HG03060 (cell line): ENCODE results near the gene NAGLU.
"Not testable (repeated sequence)": the region's sequence is repeated elsewhere in the genome, so short reads cannot be mapped to it uniquely, and the experiment has no call there.

ENCODE experiments used
- ATAC-seq: cut with Tn5 transposase; IDR thresholded peaks from one replicate; pipeline ENCODE4 v1.9.1; 2021; ENCODE audit warnings: low read depth, moderate number of reproducible peaks; ENCODE audit not compliant: unreplicated experiment

Gene NAGLU

DNA sequence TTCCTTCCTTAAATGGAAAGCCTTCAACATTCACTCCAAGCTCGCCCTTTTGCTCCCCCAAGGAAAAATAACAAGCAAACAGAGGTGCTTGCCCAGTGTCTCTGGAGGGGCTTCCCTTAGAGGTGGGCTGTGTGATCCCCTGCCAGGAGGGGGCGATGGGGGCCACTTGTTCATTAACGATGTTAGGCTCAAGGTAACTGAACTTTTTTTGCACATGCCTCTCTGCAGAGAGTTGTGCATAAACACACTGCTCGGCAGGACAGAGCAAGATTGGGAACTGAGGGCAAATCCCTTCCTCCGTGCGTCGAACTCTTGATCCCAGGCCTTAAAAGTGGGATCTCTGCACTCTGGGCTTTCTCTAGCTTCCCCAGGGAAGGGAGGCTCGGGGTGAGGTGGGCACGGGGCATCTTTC is 15.5 kb upstream of the NAGLU start:
- ATAC-seq = no peak

DNA sequence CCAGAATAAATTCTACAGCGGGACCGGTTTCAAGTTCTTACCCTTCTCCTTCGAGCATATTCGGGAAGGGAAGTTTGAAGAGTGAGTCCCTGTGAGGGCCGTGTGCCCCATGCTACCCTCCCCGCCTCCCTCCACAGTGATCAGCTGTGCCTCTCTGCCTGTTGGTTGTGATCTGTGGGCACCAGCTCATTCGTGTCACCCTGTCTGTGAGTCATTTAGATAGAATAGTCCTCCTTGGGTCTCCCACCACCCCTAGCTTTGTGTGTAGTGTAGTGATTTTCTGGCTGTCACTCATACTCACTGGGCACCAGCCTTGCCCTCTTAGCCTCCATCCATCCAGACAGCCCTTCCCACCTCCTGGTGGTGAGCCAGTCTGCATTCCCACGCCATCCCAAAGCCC is 15.0 kb upstream of the NAGLU start:
- no peak for ATAC-seq

DNA sequence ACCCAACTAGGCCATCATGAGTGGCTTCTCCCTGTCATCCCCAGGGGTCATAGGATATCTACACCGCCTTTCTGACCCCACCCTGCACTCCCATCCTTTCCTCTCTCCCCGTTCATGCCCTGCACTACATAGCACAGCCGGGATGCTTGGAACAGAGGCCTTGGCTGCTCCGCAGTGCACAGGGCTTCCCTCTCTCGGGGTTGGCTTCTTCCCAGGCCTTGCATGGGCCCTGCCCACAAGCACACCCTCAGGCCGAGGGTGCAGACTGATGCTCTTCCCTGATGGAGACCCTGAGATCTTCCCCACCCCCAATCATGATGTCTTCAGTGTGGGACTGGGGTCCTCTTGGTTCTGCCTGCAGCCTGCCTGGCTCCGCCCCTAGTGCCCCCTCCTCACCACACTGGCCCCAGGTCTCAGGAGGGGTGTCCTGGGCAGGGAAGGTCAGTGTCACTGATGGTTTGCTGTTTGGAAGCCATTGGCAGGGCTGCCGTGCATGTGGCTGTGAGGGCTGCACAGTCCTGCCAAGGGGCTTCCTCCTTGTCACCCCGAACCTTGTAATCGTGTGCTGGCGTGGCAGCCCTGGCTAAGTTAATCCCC is 14.3 kb upstream of the NAGLU start:
- no peak for ATAC-seq

DNA sequence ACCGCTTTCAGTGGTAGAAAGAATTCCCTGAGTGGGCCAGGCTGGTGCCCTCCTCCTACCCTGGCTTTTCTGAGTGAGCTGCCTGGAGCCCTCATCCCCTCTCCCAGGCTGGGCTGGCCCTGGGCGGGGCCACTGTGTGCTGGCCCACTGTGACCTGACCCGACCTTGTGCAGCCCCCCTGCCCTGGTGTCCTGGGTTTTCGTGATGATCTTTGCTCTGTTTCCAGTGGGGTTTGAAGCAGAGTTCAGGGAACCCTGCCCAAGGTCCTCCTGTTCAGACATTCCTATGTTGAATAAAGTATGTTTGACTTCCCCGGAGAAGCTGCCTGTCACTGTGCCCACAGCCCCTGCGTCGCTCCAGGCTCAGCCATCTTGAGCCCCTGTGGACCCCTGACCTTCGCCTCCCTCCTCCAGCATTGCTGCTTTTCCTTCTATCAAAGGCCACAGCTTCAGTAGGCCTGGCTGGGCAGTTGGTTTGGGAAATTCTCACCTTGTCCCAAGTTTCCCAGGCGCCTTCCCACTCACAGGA is 13.7 kb upstream of the NAGLU start:
- no peak for ATAC-seq

DNA sequence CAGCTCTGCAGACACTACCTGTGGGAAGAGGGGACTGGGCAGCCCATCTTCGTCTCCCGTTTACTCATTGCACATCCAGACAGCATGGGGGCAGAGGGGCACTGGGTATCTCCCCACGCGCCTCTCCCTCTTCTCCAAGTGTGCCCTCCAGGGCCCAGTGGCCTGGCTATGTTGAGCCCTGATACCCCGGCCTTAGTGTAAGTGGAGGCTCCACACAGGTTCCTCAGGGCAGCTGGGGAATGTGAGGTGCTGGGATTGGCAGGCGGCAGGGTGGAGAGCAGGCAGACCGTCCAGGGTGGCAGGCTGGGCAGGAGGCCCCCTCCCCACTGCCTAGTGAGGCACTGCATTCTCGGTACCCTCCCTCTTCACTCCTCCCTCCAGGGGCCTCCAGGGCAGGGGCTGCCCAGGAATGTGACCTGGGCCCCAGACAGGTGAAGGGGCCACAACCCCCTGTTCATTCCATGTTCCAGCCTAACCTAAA is 13.2 kb upstream of the NAGLU start:
- no peak for ATAC-seq

DNA sequence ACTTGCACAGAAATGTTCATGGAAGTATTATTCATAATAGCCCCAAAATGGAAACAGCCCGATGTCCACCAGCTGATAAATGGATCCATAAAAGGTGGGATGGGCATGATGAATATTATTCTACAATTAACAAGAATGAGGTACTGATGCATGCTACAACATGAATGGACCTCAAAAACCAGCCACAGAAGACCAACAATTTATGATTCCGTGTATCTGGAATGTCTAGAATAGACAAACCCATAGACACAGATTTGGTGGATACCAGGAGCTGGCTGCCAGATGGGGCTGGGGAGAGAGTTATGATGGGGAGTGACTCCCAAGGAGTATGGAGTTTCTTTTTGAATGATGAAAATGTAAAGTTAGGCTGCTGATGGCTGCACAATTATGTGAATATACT is 10.8 kb upstream of the NAGLU start:
- ATAC-seq = no peak

DNA sequence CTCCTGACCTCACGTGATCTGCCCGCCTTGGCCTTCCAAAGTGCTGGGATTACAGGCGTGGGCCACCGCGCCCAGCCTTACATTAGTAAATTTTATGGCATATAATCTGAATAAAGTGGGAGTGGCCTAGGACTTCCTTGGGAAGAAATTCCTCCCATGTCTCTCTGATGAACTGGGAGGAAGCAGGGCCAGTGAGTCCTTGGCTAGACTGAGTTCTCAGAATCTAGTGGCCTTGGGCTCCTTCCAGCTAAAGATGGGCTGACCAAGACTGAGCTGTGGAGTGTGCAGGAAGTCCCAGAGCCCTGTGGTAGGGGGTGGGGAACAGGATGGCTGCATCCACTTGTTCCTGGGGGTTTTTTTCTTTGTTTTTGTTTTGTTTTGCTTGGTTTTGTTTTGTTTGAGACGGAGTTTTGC is 10.0 kb upstream of the NAGLU start:
- no peak for ATAC-seq

DNA sequence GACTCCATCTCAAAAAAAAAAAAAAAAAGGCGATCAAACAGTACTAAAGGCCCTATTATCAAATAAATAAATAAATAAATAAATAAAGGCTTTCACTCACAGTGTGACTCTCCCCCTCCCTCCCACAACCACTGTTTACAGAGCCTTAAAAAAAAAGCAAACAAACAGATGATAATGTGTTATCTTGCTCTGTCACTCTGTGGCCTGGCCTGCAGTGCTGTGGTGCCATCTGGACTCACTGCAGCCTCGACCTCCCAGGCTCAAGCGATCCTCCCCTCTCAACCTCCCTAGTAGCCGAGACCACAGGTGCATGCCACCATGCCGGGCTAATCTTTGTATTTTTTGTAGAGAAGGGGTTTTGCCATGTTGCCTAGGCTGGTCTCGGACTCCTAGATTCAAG is 8.1 kb upstream of the NAGLU start:
- no peak for ATAC-seq

DNA sequence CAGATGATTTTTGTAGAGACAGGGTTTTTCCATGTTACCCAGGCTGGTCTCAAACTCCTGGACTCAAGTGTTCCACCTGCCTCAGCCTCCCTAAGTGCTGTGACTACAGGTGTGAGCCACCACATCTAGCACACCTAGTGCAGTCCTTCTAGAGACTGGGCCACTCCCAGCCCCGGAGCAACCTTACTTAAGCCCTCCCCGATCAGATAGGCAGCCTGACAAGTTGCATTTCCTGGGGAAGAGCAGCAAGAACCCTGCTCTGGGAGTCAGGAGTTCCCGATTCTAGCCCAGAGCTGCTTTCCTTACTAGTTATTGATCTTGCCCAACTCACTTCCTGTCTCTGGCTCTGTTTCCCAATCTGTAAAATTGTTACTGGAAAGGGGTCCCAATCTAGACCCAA is 7.0 kb upstream of the NAGLU start:
- ATAC-seq = no peak

DNA sequence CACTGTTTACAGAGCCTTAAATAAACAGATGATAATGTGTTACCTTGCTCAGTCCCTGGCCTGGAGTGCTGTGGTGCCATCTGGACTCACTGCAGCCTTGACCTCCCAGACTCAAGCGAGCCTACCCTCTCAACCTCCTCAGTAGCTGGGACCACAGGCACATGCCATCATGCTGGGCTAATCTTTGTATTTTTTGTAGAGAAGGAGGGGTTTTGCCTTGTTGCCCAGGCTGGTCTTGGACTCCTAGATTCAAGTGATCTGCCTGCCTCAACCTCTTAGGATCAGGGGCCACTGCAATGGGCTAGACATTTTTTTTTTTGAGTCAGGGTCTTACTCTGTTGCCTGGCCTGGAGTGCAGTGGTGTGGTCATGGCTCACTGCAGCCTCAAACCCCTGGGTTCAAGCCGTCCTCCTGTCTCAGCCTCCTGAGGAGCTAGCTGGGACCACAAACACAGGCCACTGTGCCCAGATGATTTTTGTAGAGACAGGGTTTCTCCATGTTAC is 5.0 kb upstream of the NAGLU start:
- ATAC-seq = no peak

DNA sequence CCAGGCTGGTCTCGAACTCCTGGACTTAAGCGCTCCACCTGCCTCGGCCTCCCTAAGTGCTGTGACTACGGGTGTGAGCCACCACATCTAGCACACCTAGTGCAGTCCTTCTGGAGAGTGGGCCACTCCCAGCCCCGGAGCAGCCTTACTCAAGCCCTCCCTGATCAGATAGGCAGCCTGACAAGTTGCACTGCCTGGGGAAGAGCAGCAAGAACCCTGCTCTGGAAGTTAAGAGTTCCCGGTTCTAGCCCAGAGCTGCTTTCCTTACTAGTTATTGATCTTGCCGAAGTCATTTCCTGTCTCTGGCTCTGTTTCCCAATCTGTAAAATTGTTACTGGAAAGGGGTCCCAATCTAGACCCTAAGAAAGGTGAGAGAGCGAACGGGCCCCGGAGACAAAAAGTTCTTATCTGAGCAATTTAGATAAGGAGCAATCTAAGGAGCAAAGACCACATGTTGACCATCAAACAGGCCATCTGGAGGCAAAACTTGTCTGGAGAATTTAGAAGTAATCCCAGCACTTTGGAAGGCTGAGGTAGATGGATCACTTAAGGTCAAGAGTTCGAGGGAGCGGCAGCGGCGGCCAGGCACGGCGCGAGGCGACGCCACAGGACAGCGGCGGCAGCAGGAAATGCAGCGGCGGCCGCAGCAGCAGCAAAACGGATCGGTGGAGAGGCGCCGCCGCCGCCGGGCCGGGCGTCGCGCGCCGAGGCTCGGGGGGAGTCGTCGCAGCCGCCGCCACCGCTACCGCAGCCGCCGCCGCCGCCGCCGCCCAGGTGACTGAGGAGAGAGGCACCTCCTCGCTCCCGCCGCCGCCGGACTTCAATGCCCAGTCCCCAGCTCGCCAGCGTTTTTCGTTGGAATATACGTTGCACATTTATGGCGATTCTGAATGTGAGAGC is 4.3 kb upstream of the NAGLU start:
- ATAC-seq = no peak

DNA sequence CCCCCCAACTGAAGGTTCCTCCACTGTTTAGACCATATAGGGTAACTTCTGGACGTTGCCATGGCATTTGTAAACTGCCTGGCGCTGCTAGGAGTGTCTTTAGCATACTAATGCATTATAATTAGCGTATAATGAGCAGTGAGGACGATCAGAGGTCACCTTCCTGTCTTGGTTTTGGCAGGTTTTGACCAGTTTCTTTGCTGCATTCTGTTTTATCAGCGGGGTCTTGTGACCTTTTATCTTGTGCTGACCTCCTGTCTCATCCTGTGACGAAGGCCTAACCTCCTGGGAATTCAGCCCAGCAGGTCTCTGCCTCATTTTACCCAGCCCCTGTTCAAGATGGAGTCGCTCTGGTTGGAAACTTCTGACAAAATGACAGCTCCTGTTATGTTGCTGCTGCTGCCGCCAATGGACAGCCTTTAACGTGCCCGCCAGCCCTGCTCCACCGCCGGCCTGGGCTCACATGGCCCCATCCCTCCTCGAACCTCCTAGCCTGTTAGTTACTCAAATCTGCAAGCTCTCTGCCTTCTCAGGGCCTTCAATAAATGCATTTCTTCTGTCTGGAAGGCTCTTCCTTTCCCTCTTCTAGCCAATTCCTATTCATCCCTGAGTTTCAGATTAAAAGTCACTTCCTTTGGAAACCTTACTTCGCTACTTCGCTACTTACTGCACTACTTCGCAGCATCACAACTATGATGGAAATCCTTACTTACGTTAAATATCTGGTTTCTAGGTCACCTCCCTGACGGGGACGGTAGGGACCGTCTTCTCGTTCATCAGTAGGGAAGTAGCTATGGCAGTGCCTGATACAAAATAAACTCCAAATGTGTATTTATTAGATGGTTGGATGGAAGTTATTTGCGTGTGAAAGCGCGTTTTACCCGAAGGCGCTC is 640 bp upstream of the NAGLU start:
- ATAC-seq = no peak

DNA sequence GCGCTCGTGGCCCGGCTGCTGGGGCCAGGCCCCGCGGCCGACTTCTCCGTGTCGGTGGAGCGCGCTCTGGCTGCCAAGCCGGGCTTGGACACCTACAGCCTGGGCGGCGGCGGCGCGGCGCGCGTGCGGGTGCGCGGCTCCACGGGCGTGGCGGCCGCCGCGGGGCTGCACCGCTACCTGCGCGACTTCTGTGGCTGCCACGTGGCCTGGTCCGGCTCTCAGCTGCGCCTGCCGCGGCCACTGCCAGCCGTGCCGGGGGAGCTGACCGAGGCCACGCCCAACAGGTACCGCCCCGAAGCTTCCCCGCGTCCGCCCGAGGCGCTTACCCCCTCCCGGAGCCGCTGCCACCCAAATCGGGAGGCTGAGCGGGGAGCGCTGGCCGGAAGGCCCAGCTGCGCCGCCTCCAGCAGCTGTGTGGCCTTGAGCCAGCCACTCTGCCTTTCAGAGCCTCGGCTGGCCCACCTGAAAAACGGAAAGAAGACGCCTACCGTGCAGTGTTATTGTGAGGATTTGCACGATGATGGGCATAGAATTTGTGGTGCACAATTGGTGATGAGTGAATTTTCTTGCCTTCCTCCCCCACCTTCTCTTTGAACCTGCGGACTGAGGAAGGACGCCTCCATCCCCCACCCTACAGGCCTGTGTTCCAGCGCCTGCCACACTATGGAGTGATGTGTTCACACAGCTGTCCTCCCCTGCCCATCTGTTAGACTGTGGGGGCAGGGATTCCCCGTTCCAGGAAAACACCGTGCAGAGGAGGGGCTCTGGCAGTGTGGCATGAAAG is 523 bp downstream of the NAGLU start:
- peak; percentile 28 for ATAC-seq

DNA sequence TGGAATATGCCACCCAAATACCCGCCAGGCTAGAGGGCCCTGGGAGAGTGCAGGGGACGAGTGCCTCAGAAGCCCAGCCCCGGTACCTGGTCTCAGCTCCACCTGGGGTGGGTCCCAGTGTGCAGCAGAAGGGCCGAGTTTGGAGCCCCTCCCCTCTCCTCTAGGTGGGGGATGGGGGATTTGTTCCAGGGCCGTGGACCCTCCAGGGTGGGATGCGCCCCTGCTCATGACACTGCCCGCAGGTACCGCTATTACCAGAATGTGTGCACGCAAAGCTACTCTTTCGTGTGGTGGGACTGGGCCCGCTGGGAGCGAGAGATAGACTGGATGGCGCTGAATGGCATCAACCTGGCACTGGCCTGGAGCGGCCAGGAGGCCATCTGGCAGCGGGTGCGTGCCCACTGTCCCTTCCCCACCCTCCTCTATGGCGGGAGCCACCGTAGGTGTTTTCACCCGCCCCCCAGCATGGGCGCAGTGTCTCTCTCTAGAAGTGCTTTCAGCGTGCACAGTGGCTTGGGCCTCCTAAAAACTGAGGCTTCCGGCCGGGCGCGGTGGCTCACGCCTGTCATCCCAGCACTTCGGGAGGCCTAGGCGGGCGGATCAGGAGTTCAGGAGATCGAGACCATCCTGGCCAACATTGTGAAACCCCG is 1.2 kb downstream of the NAGLU start:
- no peak for ATAC-seq

DNA sequence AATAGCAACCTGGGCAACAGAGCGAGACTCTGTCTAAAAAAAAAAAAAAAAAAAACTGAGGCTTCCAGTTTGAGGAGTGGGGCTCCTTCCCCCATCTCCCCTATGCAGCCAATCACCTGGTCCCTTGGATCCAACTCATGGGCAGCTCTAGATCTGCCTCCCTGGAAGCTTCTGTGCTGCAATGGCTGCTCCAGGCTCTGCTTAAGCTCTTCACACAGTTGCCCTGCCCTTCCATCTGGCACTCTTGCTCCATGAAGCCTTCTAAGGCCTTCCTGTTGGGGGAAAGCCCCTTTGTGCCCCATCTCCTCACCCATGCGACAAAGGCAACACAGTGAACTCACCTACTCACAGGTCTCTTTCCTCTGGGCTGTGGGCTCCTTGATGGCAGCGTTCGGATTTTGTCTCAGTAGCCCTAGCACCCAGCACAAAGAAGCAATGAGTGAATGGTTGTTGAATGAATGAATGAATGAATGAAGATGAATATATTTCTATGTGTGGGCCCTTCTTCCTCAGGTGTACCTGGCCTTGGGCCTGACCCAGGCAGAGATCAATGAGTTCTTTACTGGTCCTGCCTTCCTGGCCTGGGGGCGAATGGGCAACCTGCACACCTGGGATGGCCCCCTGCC is 1.9 kb downstream of the NAGLU start:
- no peak for ATAC-seq

DNA sequence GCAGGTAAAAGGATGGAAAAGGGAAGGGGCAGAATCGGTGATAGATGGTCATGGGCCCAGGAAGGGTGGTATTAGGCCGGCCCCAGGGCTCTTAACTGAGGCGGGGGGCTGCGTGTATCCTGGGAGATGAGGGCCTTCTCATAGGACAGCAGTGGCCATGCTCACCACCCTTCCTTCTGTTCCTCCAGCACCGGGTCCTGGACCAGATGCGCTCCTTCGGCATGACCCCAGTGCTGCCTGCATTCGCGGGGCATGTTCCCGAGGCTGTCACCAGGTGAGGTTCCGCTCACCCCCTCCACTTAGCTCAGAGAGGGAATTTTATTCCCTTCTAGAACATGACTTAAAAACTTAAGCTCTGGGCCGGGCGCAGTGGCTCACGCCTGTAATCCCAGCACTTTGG is 2.4 kb downstream of the NAGLU start:
- ATAC-seq = no peak

DNA sequence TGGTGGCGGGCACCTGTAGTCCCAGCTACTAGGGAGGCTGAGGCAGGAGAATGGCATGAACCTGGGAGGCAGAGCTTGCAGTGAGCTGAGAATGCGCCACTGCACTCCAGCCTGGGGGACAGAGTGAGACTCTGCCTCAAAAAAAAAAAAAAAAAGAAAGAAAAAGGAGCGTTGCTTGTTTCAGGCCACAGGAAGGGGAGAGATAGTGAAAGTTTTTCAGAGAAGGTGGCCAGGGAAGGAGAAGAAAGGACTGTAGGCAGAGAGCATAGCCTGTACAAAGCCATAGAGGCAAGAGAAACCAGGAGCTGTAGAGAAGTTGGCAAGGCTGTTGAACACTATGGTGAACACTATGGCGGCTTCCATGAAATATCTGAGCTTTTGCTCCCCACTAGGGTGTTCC is 4.5 kb downstream of the NAGLU start:
- ATAC-seq = not testable (repeated sequence)

DNA sequence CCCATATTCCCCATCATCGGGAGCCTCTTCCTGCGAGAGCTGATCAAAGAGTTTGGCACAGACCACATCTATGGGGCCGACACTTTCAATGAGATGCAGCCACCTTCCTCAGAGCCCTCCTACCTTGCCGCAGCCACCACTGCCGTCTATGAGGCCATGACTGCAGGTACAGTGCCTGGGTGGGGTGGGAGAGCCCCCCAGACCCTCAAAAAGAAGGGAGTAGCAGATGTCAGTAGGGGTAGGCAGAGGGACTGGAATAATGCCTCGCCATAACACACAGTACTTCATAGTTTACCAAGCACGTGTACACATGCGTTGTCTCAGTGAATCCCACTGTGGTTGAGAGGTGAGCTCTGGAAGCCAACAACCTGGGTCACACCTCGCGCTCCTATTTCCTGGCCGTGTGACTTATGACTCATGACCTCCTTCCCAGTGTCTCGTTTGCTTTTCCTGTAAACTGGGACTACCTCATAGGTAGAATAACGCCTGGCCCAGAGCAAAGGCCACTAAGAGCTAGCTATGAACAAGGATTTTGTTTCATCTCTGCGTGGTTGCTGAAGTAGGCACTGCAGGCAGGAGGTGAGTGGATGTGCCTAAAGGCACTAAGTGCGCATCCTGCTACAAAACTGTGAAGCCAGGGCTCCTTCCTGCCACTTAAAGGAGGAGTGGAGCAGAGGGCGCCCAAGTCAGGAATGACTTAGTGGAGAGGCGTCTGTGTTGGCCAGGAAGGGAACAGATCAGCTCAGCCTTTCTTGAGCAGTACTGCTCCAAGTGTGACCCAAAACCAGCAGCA is 5.2 kb downstream of the NAGLU start:
- ATAC-seq = no peak
